Esophagus squamous epithelium (tissue), 4 donors: ENCODE measurements around the gene ACYP1.

ENCODE experiments used
- POLR2A ChIP-seq, 4 donors: fragments of 450-650 bp; IDR thresholded peaks; one replicate each; pipeline ENCODE4 v1.6.1; 2017; ENCODE audit warnings: antibody characterized with exemption in 4 of 4, mild to moderate bottlenecking in 4 of 4, moderate library complexity in 3 of 4
- TF ChIP-seq, protein P1 (sequence below), 6 experiments: fragments of 450-650 bp in 4 of 6; fragments of 200-600 bp in 2 of 6; sonication (generic) in 2 of 6; IDR thresholded peaks; one replicate each; pipeline ENCODE4 v1.5.1; 2016 to 2019; ENCODE audit warnings: antibody characterized with exemption in 6 of 6, mild to moderate bottlenecking in 4 of 6, moderate library complexity in 4 of 6

DNA sequence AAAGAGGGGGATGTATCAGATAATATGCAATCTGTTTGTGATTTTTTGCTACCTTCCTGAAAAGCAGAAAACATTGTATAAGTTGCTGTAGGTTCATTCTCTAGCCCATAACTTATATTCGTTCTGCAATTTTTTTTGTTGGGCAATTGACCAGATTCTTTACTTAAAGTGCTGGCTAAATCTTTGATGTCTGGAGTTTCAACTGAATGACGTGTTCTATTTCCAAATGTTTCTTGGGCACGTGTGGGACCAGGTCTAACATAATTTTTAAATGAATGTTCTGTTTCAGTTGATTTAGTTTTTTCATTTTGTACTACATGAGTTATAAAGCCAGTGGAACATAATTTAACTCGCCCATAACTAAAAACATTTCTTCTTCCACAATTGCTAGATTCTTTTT is 16.3 kb downstream of the ACYP1 start:
- TF ChIP-seq, protein P1, sequence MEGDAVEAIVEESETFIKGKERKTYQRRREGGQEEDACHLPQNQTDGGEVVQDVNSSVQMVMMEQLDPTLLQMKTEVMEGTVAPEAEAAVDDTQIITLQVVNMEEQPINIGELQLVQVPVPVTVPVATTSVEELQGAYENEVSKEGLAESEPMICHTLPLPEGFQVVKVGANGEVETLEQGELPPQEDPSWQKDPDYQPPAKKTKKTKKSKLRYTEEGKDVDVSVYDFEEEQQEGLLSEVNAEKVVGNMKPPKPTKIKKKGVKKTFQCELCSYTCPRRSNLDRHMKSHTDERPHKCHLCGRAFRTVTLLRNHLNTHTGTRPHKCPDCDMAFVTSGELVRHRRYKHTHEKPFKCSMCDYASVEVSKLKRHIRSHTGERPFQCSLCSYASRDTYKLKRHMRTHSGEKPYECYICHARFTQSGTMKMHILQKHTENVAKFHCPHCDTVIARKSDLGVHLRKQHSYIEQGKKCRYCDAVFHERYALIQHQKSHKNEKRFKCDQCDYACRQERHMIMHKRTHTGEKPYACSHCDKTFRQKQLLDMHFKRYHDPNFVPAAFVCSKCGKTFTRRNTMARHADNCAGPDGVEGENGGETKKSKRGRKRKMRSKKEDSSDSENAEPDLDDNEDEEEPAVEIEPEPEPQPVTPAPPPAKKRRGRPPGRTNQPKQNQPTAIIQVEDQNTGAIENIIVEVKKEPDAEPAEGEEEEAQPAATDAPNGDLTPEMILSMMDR (IDR thresholded peaks at IDR 0.05) = no peak
- no peak for TF ChIP-seq POLR2A (IDR thresholded peaks at IDR 0.05)
